Loucy (cell line): ENCODE data around the gene MYO7B.

Experiments
- H2AFZ ChIP-seq: fragments of 200-600 bp; sonication (generic); 2 replicates; pipeline ENCODE4 v1.6.0; 2016; ENCODE audit warnings: antibody characterized with exemption, mild to moderate bottlenecking, low read length, moderate library complexity
- H3F3A ChIP-seq: fragments of 200-600 bp; 2 replicates; pipeline ENCODE4 v1.6.0; 2016; ENCODE audit warnings: antibody characterized with exemption, low read depth, mild to moderate bottlenecking
- H3K27me3 ChIP-seq: fragments of 200-600 bp; sonication (generic); 2 replicates; pipeline ENCODE4 v1.6.1; 2014; ENCODE audit warnings: low read length, mild to moderate bottlenecking; ENCODE audit not compliant: insufficient read depth, poor library complexity, severe bottlenecking
- H3K36me3 ChIP-seq: fragments of 200-600 bp; sonication (generic); 2 replicates; pipeline ENCODE4 v1.6.1; 2016; ENCODE audit warnings: low read length; ENCODE audit not compliant: insufficient read depth
- H3K4me1 ChIP-seq: fragments of 200-600 bp; sonication (generic); 2 replicates; pipeline ENCODE4 v1.5.1; 2014; ENCODE audit warnings: low read length, mild to moderate bottlenecking; ENCODE audit not compliant: insufficient read depth, poor library complexity, severe bottlenecking
- H3K4me2 ChIP-seq: fragments of 200-600 bp; sonication (generic); 2 replicates; pipeline ENCODE4 v1.6.0; 2014; ENCODE audit warnings: antibody characterized with exemption, low read length, low read depth, mild to moderate bottlenecking; ENCODE audit not compliant: poor library complexity, severe bottlenecking
- H3K4me3 ChIP-seq: fragments of 200-600 bp; sonication (generic); 2 replicates; pipeline ENCODE4 v1.5.1; 2014; ENCODE audit warnings: low read length, mild to moderate bottlenecking, mixed read lengths; ENCODE audit not compliant: poor library complexity, severe bottlenecking
- H3K79me2 ChIP-seq: fragments of 200-600 bp; sonication (generic); 2 replicates; pipeline ENCODE4 v1.6.1; 2014; ENCODE audit warnings: low read length; ENCODE audit not compliant: insufficient read depth
- H3K9ac ChIP-seq: fragments of 200-600 bp; sonication (generic); 2 replicates; pipeline ENCODE4 v1.6.0; 2014; ENCODE audit warnings: mild to moderate bottlenecking, low read depth, low read length, moderate library complexity; ENCODE audit not compliant: poor library complexity, severe bottlenecking
- H3K9me2 ChIP-seq: fragments of 200-600 bp; sonication (generic); replicated peaks from 2 replicates; pipeline ENCODE4 v1.6.1; 2016; ENCODE audit warnings: low read depth, low read length, mixed read lengths
- H3K9me3 ChIP-seq: fragments of 200-600 bp; sonication (generic); 2 replicates; pipeline ENCODE4 v1.6.1; 2014; ENCODE audit warnings: mild to moderate bottlenecking, antibody characterized with exemption, low read length, low read depth; ENCODE audit not compliant: insufficient read depth
- H4K20me1 ChIP-seq: fragments of 200-600 bp; sonication (generic); 2 replicates; pipeline ENCODE4 v1.6.0; 2014; ENCODE audit warnings: antibody characterized with exemption, low read length, mild to moderate bottlenecking; ENCODE audit not compliant: insufficient read depth, poor library complexity, severe bottlenecking
- EZH2phosphoT487 ChIP-seq: fragments of 200-600 bp; IDR thresholded peaks from 2 replicates; pipeline ENCODE4 v1.6.1; 2018; ENCODE audit warnings: antibody characterized with exemption, mild to moderate bottlenecking, moderate library complexity, borderline replicate concordance
- TF ChIP-seq, protein P1 (sequence below): fragments of 200-600 bp; sonication (generic); conservative IDR thresholded peaks from 2 replicates; pipeline ENCODE4 v1.5.1; 2014; ENCODE audit warnings: mild to moderate bottlenecking, antibody characterized with exemption, low read length

Gene MYO7B

DNA sequence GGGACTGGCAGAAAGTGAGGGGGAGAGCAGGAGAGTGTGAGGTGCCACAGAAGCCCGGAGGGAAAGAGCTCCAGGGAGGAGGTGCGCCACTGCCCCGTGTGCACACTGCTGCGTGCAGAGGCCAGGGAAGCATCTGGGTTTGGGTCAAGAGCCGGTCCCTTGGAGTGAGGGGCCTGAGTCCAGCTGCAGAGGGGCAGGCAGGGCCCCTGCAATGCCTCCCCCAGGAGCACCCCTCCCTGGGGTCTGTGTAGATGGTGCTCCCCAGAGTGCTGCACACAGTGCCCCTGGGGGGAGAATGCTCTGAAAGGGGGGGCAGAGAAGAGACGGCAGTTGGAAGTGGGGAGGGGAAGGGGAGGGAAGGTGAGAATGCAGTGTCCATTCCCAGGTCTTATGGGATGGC, 143.5 kb downstream of the MYO7B start:
- Histone ChIP-seq H3K9ac (no peak overlapping the region), H3F3A (no peaks in the 10 kb centered on the region), H3K36me3 (no peaks in the 10 kb centered on the region), H3K9me2 (no peaks in the 10 kb centered on the region), H3K4me2 (no peak overlapping the region), H2AFZ (no peak overlapping the region), H3K79me2 (no peaks in the 10 kb centered on the region), H4K20me1 (no peaks in the 10 kb centered on the region), H3K9me3 (no peaks in the 10 kb centered on the region), H3K27me3 (no peaks in the 10 kb centered on the region), H3K4me1 (no peaks in the 10 kb centered on the region), H3K4me3 (no peak overlapping the region)
- no peak for TF ChIP-seq EZH2phosphoT487
- TF ChIP-seq, protein P1, sequence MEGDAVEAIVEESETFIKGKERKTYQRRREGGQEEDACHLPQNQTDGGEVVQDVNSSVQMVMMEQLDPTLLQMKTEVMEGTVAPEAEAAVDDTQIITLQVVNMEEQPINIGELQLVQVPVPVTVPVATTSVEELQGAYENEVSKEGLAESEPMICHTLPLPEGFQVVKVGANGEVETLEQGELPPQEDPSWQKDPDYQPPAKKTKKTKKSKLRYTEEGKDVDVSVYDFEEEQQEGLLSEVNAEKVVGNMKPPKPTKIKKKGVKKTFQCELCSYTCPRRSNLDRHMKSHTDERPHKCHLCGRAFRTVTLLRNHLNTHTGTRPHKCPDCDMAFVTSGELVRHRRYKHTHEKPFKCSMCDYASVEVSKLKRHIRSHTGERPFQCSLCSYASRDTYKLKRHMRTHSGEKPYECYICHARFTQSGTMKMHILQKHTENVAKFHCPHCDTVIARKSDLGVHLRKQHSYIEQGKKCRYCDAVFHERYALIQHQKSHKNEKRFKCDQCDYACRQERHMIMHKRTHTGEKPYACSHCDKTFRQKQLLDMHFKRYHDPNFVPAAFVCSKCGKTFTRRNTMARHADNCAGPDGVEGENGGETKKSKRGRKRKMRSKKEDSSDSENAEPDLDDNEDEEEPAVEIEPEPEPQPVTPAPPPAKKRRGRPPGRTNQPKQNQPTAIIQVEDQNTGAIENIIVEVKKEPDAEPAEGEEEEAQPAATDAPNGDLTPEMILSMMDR, result no peak

DNA sequence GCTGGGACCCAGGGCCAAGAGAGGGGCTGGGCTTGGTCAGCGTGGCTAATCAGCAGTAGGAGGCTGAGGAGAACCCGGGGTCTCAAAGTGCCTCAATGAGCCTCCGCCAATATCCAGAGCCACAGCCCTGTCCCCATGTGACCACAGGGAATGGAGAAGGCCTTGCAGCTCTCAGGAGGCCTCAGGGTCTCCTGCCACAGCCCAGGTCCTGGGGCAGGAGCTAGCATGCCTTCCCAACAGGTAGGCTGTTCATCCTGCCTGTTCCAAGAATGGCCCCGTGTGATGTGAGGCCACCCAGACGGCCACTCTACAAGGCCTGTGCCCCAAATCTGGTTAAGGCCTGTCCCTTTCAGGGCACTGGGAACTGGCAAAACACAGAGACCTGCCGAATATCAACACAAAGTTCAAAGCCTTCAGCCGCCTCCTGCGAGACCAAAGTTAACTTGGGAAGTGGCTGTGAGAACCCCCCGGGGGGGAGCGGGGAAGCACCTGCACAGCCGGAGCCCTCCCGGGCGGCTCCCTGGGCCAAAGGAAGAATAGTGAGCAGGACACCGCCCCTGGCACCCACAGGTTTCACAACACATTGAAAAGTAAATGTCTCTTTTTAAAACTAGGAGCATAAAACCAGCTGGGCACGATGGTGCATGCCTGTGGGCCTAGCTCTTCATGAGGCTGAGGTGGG, 144.3 kb downstream of the MYO7B start:
- Histone ChIP-seq H3K4me1 (no peaks in the 10 kb centered on the region), H3K9ac (no peak overlapping the region), H3K79me2 (no peaks in the 10 kb centered on the region), H3K4me2 (no peak overlapping the region), H2AFZ (no peak overlapping the region), H3K4me3 (no peak overlapping the region), H3K36me3 (no peaks in the 10 kb centered on the region), H3K9me3 (no peaks in the 10 kb centered on the region), H3K27me3 (no peaks in the 10 kb centered on the region), H4K20me1 (no peaks in the 10 kb centered on the region), H3F3A (no peaks in the 10 kb centered on the region), H3K9me2 (no peaks in the 10 kb centered on the region)
- TF ChIP-seq, protein P1, result no peak

DNA sequence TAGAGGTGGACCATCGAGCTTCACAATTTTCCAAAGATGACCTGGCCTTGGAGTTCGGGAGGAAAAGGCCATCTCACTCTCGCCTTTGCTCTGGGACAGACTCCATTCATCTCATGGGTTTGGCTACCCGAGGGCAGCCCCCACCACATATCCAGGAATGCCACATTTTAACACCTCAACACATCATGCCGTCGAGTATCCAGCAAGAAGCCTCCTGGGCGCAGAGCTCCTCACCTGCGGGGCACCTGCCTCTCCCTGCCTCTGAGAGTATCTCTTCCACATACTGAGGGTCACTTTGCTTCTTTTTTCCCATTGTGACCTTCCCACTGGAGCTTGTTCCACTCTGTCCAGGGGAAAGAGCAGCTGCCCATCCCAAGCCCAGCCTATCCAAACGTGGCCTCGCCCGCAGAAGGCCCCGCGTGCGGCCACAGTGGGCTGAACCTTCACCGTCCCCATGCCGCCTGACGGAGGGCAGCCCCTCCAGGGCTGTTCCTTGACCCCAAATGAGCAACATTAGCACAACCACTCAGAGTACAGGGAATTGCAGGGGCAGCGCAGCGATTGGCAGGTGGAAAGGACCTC, 145.3 kb downstream of the MYO7B start:
- Histone ChIP-seq H3K4me2 (no peak overlapping the region), H3K4me1 (no peaks in the 10 kb centered on the region), H3K79me2 (no peaks in the 10 kb centered on the region), H3K27me3 (no peaks in the 10 kb centered on the region), H3K36me3 (no peaks in the 10 kb centered on the region), H3K9ac (no peak overlapping the region), H2AFZ (no peak overlapping the region; the same call in 1 of the 2 replicates), H3K4me3 (no peak overlapping the region), H3K9me2 (no peaks in the 10 kb centered on the region), H4K20me1 (no peaks in the 10 kb centered on the region), H3F3A (no peaks in the 10 kb centered on the region), H3K9me3 (no peaks in the 10 kb centered on the region)
- TF ChIP-seq EZH2phosphoT487, result no peak
- TF ChIP-seq, protein P1, result no peak
